GM19468 (cell line): ENCODE measurements around the gene SNRPA.

Experiments
- ATAC-seq: cut with Tn5 transposase; IDR thresholded peaks from one replicate; pipeline ENCODE4 v1.9.1; 2021; ENCODE audit warnings: mild to moderate bottlenecking, moderate library complexity, moderate number of reproducible peaks; ENCODE audit not compliant: unreplicated experiment; ENCODE audit errors: extremely low read depth

Gene SNRPA

DNA sequence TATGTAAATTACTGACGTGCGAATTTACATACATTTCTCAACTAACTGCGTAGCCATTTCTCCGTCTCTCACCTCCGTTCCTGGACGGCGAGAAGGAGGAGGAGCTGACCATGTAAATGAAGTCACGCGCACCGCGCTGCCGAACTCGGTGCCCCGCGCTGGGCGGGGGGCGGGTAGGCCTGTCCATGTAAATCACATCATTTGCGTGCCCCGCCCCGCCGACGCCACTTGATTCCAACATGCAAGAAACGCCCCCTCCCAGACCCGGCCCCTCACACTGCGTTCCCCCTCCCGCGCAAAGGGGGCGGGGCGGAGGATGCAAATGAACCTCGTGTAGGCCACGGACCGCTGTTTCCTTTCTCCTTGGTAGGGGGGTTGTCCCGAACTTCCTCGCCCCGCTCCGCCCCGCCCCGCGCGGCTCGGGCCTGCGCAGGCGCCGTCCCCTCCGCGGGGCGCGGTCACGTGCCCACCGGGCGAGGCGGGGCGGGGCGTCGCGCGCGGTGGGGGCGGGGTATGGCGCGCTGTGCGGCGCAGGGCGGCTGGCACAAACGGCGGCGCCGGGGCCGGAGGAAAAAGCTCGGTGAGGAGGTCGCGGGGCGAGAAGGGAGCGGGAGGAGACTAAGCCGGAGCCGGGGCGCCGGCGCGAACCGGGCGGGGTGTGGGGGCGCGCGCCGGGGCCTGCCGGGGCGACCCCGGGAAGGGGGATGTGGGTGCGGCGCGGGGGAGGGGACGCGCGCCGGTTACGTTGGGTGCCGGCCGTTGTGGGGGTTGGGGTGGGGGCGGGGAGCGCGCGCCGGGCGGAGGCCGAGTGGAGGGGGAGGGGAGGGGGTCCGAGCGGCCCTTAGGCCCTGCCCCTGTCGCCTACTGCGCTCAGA lies 47.9 kb downstream of the SNRPA start, which contains the start of gene EGLN2:
Gene EGLN2 (plus strand): TSS at position 509 of the 875 bp plus-strand sequence. CDS start 1,382 bp downstream, outside the sequence.
- ATAC-seq = peak; percentile 50

DNA sequence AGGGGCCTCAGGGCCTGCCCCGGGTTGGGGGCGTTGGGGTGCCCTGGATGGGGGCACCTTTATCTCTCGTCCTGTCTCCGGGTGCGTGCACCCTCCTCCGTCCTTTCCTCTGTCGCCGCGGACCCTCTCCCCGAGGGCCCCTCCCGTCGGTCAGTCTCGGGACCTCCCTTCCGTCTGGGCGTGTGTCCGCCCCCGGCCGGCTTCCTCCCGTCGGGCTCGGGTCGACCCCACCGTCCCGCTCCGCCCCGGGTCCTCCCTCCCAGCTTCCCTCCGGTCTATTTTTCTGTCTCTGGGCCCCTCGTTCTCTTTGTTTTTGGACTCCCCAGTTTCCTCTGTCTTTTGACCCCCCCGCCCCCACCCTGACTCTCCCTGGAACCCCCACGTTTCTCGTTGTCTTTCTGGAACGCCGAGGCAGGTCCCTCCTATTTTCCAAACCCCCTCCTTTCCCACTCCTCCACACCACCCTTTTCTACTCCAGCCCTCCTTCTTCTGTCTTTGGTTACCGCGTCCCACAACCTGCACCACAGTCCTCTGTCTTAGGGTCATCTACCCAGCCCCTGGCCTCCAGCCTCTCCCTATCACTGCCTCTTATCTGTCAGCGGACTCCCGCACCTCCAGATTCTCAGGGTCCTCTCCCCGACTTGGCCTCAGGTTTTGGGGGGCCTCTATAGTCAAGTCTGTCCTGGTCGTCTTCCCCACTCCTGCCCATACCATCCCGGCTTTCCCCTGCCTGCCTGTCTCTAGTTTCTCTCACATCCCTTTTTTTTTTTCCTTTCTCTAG lies 48.7 kb downstream of the SNRPA start:
- no peak for ATAC-seq

DNA sequence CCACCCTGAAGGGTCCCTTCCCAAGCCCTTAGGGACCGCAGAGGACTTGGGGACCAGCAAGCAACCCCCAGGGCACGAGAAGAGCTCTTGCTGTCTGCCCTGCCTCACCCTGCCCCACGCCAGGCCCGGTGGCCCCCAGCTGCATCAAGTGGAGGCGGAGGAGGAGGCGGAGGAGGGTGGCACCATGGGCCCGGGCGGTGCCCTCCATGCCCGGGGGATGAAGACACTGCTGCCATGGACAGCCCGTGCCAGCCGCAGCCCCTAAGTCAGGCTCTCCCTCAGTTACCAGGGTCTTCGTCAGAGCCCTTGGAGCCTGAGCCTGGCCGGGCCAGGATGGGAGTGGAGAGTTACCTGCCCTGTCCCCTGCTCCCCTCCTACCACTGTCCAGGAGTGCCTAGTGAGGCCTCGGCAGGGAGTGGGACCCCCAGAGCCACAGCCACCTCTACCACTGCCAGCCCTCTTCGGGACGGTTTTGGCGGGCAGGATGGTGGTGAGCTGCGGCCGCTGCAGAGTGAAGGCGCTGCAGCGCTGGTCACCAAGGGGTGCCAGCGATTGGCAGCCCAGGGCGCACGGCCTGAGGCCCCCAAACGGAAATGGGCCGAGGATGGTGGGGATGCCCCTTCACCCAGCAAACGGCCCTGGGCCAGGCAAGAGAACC lies 49.5 kb downstream of the SNRPA start:
- ATAC-seq = no peak

DNA sequence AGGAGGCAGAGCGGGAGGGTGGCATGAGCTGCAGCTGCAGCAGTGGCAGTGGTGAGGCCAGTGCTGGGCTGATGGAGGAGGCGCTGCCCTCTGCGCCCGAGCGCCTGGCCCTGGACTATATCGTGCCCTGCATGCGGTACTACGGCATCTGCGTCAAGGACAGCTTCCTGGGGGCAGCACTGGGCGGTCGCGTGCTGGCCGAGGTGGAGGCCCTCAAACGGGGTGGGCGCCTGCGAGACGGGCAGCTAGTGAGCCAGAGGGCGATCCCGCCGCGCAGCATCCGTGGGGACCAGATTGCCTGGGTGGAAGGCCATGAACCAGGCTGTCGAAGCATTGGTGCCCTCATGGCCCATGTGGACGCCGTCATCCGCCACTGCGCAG lies 50.0 kb downstream of the SNRPA start:
- ATAC-seq = no peak

DNA sequence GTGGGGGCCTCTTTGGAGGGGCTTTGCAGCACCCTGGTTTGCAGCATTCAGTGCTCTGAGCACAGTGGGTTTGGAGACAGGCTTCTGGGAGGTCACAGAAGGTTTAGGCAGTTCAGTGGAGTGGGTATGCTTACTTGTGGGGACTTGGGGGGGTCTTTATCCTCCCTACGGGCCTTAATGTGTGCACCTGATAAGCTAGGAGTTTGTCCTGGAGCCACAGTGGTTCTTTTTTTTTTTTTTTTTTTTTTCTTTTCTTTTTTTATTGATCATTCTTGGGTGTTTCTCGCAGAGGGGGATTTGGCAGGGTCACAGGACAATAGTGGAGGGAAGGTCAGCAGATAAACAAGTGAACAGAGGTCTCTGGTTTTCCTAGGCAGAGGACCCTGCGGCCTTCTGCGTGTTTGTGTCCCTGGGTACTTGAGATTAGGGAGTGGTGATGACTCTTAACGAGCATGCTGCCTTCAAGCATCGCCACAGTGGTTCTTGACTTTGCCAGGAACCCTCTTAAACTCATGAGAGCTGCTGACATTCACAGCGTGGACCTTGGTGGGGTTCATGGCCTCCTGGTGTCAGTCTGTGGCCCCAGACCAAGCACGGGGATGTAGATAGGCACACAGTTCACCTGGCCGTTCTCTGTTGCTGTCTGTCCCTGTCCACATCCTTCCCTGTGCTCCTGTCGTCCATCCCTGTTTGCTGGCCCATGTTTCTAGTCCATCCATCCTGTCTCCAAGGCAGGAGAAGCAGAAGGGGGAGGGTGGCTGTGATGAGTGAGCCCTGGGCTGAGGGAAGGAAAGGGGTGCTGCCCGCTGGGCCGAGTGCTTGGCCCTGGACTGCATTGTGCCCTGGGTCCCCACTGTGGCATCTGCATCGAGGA lies 50.7 kb downstream of the SNRPA start:
- ATAC-seq = no peak

DNA sequence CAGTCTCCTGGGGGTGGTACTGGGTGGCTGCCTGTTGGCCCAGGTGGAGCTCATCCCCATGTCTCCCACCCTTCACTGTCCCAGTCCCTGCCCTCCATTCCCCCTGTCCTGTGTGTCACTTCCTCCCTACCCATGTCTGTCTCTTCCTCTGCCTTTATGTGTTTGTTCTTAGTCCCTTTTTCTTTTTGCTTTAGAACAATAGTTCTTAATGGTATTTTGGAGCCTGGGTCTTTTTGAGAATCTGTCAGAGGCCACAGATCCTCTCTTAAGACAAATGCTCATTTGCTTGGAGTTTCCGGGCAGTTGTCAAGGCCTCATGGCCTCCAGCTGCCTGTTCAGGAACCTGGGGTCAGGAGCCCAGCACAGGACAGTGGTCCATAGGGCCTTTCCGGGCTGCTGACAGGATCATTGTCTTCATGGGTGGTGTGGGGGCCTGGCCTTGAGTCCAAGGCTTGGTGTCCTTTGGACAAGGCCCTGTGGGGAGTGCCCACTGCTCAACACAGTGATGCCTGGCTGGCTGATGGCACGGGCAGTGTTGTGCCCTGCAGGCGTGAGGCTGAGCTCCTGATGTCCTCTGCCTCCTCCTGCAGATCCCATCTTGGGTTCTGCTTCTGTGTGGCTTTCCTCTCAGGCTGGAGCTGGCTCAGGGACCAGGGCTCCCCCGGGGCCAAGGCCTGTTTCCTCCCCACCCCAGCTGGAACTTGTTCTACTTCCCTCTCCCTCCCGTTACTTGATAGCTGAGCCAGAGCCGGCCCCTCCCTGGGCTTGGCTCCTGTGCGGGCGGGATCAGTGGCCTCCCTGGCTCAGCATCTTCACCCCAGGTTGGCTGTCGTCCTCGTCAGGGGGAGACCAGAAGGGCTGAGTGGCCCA lies 51.5 kb downstream of the SNRPA start:
- no peak for ATAC-seq

DNA sequence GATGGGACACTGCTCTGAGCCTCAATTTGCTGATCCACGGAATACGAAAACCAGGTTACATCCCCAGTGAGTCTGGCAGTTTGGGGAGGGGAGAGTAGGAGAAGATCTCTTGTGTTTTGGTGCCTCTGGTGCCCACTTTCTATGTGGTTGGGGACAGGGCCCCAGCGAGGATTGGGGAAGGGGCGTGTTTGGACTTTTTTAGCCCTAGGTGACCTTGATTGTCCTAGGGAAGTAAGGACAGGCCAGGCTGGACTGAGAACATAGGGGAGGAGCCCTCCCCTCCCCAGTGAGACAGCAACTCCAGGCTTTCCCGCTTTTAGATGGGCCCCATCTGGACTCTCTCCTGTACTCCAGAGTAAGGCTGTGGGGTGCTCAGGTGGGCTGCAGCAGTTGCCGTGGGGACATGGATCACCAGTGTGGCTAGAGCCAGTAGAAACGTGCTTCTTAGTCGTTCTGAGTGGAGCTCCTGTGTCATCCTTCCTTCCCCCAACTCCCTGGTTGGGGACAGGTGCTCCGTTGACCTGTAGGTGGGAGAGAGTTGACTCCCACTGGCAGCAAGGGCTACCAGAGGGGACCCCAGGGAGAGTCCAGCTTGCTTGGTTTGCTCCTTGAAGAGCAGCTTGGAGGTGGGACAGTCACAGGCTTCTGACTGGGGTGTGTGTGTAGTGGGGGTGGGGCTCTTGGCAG lies 52.3 kb downstream of the SNRPA start:
- ATAC-seq = no peak

DNA sequence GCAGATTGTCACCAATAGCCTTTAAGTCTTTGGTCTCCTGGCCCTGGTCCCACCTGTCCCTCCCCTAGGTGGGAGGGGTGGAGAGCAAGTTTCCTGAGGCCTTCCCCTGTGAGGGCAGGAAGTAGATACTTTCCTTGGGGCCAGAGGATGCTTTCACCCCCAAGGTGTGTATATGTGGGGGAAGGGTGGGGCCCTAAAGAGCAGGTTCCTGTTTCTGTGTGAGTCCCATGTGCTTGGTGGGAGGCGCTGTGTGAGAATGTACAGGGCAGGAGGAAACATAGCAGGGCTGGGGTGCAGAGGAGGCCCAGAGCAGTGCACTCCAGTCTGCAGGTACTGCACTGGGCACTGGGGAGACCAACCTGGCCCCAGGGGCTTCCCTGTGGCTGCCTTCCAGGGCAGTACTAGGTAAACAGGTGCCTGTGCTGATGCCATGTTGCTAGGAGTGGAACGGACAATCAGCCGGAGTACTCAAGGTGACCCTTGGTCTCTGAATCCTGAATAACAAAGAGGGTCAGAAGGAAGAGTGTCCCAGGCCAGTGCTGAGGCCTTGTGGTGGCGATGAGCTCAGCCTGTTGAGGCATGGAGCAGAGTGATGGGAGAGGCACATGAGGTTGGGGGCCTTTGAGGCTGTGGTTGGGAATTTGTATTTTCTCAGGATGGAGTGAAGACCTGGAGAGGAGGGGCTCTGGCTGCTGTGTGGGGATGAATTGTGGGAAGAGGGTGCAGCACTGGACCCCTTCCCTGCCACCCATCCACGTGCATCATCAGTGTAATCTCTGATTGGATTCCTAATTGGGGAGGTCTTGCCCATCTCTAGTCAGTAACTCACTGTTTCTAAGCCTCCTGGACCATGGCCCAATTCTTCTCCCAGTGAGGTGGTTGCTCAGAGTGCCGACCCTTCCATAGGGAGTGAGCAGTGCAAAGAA lies 53.1 kb downstream of the SNRPA start:
- no peak for ATAC-seq

DNA sequence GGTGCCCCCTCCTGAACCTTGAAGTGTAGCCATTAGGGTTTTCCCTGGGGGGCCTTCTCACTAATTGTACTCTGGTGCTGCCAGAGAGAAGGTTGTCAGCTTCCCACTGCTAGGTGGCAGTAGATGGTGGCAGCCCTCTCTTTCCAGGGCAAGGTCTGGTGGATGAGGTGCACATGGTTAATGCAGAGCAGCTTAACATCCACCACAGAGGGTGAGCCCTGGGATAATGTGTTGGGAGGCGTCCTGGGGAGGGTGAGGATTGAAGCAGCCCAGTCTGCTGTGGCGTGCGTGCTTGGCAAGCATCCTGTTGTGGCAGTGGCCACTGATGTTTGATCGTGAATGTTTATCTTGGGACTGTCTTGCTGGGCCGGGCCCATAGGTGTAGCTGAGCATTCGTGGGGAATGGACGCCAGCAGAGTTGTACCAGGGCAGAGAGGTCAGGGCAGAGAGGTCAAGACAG lies 53.8 kb downstream of the SNRPA start:
- no peak for ATAC-seq

DNA sequence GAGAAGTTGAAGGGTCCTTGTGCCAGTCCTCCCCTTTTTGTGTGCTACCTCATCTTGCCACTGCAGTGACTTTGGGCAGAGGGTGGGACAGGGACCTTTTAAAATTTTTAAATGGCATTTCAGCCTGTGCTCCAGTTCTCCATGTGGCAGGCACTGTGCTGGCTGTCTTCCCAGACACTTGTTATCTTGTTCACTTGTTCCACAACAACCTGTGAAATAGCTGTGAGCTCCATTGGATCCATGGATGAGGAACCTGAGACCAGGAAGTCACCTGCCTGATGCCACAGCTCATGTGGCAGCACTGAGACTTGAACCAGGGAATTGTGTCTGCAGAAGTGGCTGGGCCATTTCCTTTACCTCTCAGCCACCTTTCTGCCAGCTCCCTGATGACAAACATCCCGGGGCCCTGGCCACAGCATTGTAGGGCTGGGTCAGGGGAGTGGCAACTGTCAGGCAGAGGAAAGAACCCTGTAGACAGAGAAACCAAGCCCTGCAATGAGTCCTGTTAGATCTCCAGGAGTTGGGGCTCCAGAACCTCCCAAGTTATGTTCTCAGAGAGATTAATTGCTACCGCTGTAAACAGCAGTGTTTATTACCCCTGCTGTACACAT lies 54.4 kb downstream of the SNRPA start:
- no peak for ATAC-seq

DNA sequence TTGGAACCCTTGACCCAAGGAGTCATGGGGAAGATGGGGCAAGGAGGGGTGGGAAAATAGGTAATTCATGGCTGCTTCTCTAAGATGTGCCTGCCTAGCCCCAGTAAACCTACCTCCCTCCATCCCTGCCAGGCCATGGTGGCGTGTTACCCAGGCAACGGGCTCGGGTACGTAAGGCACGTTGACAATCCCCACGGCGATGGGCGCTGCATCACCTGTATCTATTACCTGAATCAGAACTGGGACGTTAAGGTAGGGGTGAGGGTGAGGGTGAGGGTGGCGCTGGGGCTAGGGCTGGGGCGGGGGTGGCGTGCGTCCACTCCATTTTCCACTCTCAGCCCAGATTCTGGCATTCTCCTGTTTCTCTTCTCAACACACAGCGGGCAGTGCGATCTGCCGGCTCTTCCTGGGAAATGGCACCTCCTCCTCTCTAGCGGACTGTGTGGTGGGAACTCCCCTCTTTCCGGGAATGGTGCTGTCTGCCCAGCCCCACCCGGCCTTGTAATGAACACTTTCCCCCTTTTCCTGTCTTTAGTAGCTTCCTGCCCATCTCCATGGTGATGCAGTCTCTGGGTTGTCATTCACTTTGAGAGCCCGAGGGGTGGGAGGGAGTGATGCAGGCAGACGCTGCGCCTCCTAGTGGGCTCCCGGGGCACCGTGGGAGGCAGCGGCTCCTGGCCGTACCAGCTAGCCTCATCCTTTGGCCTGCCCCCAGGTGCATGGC lies 55.6 kb downstream of the SNRPA start:
- ATAC-seq = no peak

DNA sequence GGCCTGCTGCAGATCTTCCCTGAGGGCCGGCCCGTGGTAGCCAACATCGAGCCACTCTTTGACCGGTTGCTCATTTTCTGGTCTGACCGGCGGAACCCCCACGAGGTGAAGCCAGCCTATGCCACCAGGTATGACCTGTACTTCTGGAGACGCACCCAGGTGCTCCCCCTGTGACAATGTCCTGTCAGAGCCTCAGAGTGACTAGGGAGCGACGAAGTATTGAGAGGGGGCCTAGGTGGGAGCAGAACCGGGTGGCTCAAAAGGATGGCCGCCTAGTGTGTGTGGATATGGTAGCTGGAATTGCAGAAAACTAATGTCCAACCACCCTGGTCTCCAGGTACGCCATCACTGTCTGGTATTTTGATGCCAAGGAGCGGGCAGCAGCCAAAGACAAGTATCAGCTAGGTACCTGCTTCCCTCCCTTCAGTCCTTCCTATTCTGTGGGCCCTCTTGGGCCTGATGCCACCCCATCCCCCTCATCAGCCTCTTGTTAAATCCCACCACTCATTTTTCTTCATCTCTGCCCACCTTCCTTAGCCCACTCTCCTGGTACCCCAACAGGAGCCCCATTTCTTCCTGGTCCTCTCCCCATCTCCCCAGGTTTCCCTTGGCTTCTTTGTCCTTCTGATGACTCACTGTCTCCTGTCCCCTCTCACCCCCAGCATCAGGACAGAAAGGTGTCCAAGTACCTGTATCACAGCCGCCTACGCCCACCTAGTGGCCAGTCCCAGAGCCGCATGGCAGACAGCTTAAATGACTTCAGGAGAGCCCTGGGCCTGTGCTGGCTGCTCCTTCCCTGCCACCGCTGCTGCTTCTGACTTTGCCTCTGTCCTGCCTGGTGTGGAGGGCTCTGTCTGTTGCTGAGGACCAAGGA lies 56.4 kb downstream of the SNRPA start:
- no peak for ATAC-seq

DNA sequence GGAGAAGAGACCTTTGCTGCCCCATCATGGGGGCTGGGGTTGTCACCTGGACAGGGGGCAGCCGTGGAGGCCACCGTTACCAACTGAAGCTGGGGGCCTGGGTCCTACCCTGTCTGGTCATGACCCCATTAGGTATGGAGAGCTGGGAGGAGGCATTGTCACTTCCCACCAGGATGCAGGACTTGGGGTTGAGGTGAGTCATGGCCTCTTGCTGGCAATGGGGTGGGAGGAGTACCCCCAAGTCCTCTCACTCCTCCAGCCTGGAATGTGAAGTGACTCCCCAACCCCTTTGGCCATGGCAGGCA lies 57.0 kb downstream of the SNRPA start:
- ATAC-seq = no peak

DNA sequence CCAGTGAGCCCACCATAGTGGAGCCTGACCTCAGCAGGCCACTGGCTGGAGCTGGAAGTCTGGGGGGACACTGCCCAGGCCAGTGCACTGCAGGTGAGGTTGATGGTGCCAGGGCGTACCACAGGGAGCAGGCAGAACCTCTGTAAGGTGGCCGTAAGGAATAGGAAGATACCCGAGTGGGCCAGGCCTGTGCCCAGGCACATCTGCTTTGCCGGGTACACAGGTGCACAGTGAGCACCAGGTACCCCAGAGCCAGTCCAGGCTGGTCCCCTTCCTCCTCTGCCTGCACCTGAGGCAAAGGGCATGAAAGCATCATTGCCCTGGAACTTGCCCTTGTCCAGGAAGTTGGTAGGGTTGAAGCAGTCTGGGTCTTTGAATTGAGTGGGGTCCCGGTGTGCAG lies 57.5 kb downstream of the SNRPA start:
- ATAC-seq = no peak

DNA sequence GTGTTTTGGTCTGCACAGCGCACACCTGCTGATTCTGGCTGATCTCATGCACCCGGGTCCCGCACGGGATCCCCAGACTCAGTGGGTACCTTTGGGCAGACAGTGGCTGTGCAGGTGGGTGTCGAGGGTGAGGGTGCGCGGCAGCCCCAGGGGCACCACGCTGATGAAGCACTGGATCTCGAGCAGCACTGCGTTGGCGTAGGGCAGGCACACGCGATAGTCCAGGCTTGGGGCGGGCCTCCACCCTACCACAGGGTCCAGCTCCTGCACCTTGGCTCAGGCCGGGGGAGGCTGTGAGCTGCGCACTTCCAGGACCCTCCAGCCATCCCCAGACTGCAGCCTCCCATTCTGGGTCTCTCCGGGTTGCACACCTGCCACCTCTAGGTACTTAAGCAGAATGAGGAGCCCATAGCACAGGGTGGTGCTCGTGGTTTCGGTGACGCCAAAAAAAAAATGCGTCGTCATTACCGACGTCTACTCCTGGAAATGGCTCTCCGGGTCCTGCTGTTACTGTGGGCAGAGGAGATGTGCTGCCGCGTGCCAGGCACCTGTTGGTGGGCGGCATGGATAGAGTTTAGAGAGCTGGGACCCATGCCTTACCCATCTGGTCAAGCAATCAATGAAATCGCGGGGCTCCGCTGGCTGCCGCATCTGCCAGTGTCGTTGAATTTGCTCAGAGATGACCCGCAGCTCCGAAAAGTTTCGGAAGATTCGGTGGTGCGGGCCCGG lies 58.5 kb downstream of the SNRPA start:
- ATAC-seq = no peak
